ENCODE results near the gene ANAPC13. TPM values are rescaled to one million over a fixed set of nuclear protein-coding genes. Genes with fewer than 3 reads are reported as not detected.

Gene ANAPC13
- total and polyA plus RNA-seq, 2 experiments from 2014 or later, result 108 to 197 TPM

- peaks cover 44% of the 10 kb centered on the region for H3K4me1 ChIP-seq (ENCODE audit: insufficient read depth)
- peak overlapping the region; percentile 54 for H3K9ac ChIP-seq
- no peaks in the 10 kb centered on the region for H3K79me2 ChIP-seq (ENCODE audit: insufficient read depth)
- peak overlapping the region; percentile 70 for H3K27ac ChIP-seq
- peak; percentile 87 for DNase-seq
- no peaks in the 10 kb centered on the region for H3K9me3 ChIP-seq (ENCODE audit: low read depth)
- H3K27me3 ChIP-seq (replicated peaks; ENCODE audit: insufficient read depth), result no peaks in the 10 kb centered on the region
- no peak overlapping the region for H3K4me3 ChIP-seq
- H4K20me1 ChIP-seq (ENCODE audit: insufficient read depth), result no peaks in the 10 kb centered on the region
- H3K4me2 ChIP-seq (ENCODE audit: unreplicated experiment), result peak overlapping the region; percentile 28
- H3K36me3 ChIP-seq (ENCODE audit: low read depth), result no peaks in the 10 kb centered on the region
- WGBS, 2 experiments (ENCODE audit: low coverage in 1 of 2, low lambda C conversion rate in 2 of 2, missing lambda C conversion rate in 2 of 2), result 0 to 2% methylated on average over 3 of the region's 3 CpGs
- in situ Hi-C loops (cut with MboI), result no loop called here
- TF ChIP-seq EZH2phosphoT487 (IDR thresholded peaks at IDR 0.05; ENCODE audit: insufficient read depth, low read depth) (no peak), EZH2 (IDR thresholded peaks at IDR 0.05; ENCODE audit: insufficient read depth, poor library complexity, severe bottlenecking) (no peak)
- peaks cover 31% of the 10 kb centered on the region for H3F3A ChIP-seq (ENCODE audit: insufficient read depth)
- no peaks in the 10 kb centered on the region for H3K9me2 ChIP-seq (ENCODE audit: insufficient read depth)
- H2AFZ ChIP-seq, result no peak overlapping the region
These were observed 39.0 kb downstream of the ANAPC13 start for GRCh38 chr3:134446800-134447199.

- in situ Hi-C loops (cut with MboI), result no loop called here
- no peaks in the 10 kb centered on the region for H3K9me2 ChIP-seq (ENCODE audit: insufficient read depth)
- H3F3A ChIP-seq (ENCODE audit: insufficient read depth), result peaks cover 31% of the 10 kb centered on the region
- no peak overlapping the region for H3K4me2 ChIP-seq (ENCODE audit: unreplicated experiment)
- no peaks in the 10 kb centered on the region for H3K27me3 ChIP-seq (replicated peaks; ENCODE audit: insufficient read depth)
- H3K36me3 ChIP-seq (ENCODE audit: low read depth), result no peaks in the 10 kb centered on the region
- TF ChIP-seq EZH2 (IDR thresholded peaks at IDR 0.05; ENCODE audit: insufficient read depth, poor library complexity, severe bottlenecking) (no peak), EZH2phosphoT487 (IDR thresholded peaks at IDR 0.05; ENCODE audit: insufficient read depth, low read depth) (no peak)
- no peaks in the 10 kb centered on the region for H3K79me2 ChIP-seq (ENCODE audit: insufficient read depth)
- H3K4me1 ChIP-seq (ENCODE audit: insufficient read depth), result peaks cover 39% of the 10 kb centered on the region
- H3K27ac ChIP-seq, result peak overlapping the region; percentile 70
- no peaks in the 10 kb centered on the region for H4K20me1 ChIP-seq (ENCODE audit: insufficient read depth)
- 4 to 13% methylated on average over 1 of the region's 1 CpG for WGBS, 2 experiments (ENCODE audit: low coverage in 1 of 2, low lambda C conversion rate in 2 of 2, missing lambda C conversion rate in 2 of 2)
- no peak overlapping the region for H3K4me3 ChIP-seq
- H3K9ac ChIP-seq, result peak overlapping the region; percentile 54
- H2AFZ ChIP-seq, result no peak overlapping the region
- peak; percentile 56 for DNase-seq
- H3K9me3 ChIP-seq (ENCODE audit: low read depth), result no peaks in the 10 kb centered on the region
These were observed 40.1 kb downstream of the ANAPC13 start for GRCh38 chr3:134445636-134446035.

GRCh38 chr3:134445095-134445494 is 40.7 kb downstream of the ANAPC13 start:
- H3K9ac ChIP-seq, result peak overlapping the region; percentile 54
- TF ChIP-seq EZH2phosphoT487 (IDR thresholded peaks at IDR 0.05; ENCODE audit: insufficient read depth, low read depth) (no peak), EZH2 (IDR thresholded peaks at IDR 0.05; ENCODE audit: insufficient read depth, poor library complexity, severe bottlenecking) (no peak)
- no peaks in the 10 kb centered on the region for H4K20me1 ChIP-seq (ENCODE audit: insufficient read depth)
- in situ Hi-C loops (cut with MboI), result no loop called here
- peak overlapping the region; percentile 70 for H3K27ac ChIP-seq
- H3K36me3 ChIP-seq (ENCODE audit: low read depth), result no peaks in the 10 kb centered on the region
- H3K9me2 ChIP-seq (ENCODE audit: insufficient read depth), result no peaks in the 10 kb centered on the region
- WGBS, 2 experiments (ENCODE audit: low coverage in 1 of 2, low lambda C conversion rate in 2 of 2, missing lambda C conversion rate in 2 of 2), result 100% methylated on average over 1 of the region's 1 CpG
- no peaks in the 10 kb centered on the region for H3K9me3 ChIP-seq (ENCODE audit: low read depth)
- H3K4me2 ChIP-seq (ENCODE audit: unreplicated experiment), result no peak overlapping the region
- no peaks in the 10 kb centered on the region for H3K79me2 ChIP-seq (ENCODE audit: insufficient read depth)
- H3F3A ChIP-seq (ENCODE audit: insufficient read depth), result peaks cover 31% of the 10 kb centered on the region
- H2AFZ ChIP-seq, result no peak overlapping the region
- DNase-seq, result no peak
- peaks cover 39% of the 10 kb centered on the region for H3K4me1 ChIP-seq (ENCODE audit: insufficient read depth)
- H3K4me3 ChIP-seq, result no peak overlapping the region
- no peaks in the 10 kb centered on the region for H3K27me3 ChIP-seq (replicated peaks; ENCODE audit: insufficient read depth)

GRCh38 chr3:134441821-134442220 is 44.0 kb downstream of the ANAPC13 start:
- no peak overlapping the region for H3K27ac ChIP-seq
- WGBS, 2 experiments (ENCODE audit: low coverage in 1 of 2, low lambda C conversion rate in 2 of 2, missing lambda C conversion rate in 2 of 2), result 69 to 92% methylated on average over 2 of the region's 2 CpGs
- H3K27me3 ChIP-seq (replicated peaks; ENCODE audit: insufficient read depth), result no peaks in the 10 kb centered on the region
- H3K79me2 ChIP-seq (ENCODE audit: insufficient read depth), result no peaks in the 10 kb centered on the region
- H3F3A ChIP-seq (ENCODE audit: insufficient read depth), result peaks cover 26% of the 10 kb centered on the region
- H3K9me3 ChIP-seq (ENCODE audit: low read depth), result no peaks in the 10 kb centered on the region
- H3K4me3 ChIP-seq, result no peak overlapping the region
- peaks cover 32% of the 10 kb centered on the region for H3K4me1 ChIP-seq (ENCODE audit: insufficient read depth)
- H4K20me1 ChIP-seq (ENCODE audit: insufficient read depth), result no peaks in the 10 kb centered on the region
- TF ChIP-seq EZH2 (IDR thresholded peaks at IDR 0.05; ENCODE audit: insufficient read depth, poor library complexity, severe bottlenecking) (no peak), EZH2phosphoT487 (IDR thresholded peaks at IDR 0.05; ENCODE audit: insufficient read depth, low read depth) (no peak)
- no peaks in the 10 kb centered on the region for H3K36me3 ChIP-seq (ENCODE audit: low read depth)
- H2AFZ ChIP-seq, result no peak overlapping the region
- no peak overlapping the region for H3K4me2 ChIP-seq (ENCODE audit: unreplicated experiment)
- in situ Hi-C loops (cut with MboI), result no loop called here
- H3K9me2 ChIP-seq (ENCODE audit: insufficient read depth), result no peaks in the 10 kb centered on the region
- no peak overlapping the region for H3K9ac ChIP-seq
- no peak for DNase-seq

- Histone ChIP-seq H3K9me2 (ENCODE audit: insufficient read depth) (no peaks in the 10 kb centered on the region), H3K9ac (no peak overlapping the region), H4K20me1 (ENCODE audit: insufficient read depth) (no peaks in the 10 kb centered on the region), H3K9me3 (ENCODE audit: low read depth) (no peaks in the 10 kb centered on the region), H3K27me3 (replicated peaks; ENCODE audit: insufficient read depth) (no peaks in the 10 kb centered on the region), H3K4me2 (ENCODE audit: unreplicated experiment) (no peak overlapping the region), H3F3A (ENCODE audit: insufficient read depth) (peaks cover 21% of the 10 kb centered on the region), H3K36me3 (ENCODE audit: low read depth) (no peaks in the 10 kb centered on the region), H3K27ac (no peak overlapping the region), H2AFZ (no peak overlapping the region), H3K4me3 (no peak overlapping the region), H3K4me1 (ENCODE audit: insufficient read depth) (peaks cover 27% of the 10 kb centered on the region), H3K79me2 (ENCODE audit: insufficient read depth) (no peaks in the 10 kb centered on the region)
- peak; percentile 31 for DNase-seq
- in situ Hi-C loops (cut with MboI), result no loop called here
- no peak for TF ChIP-seq EZH2 (IDR thresholded peaks at IDR 0.05; ENCODE audit: insufficient read depth, poor library complexity, severe bottlenecking)
- TF ChIP-seq EZH2phosphoT487 (IDR thresholded peaks at IDR 0.05; ENCODE audit: insufficient read depth, low read depth), result no peak
- WGBS, 2 experiments (ENCODE audit: low coverage in 1 of 2, low lambda C conversion rate in 2 of 2, missing lambda C conversion rate in 2 of 2), result 52 to 67% methylated on average over 1 of the region's 1 CpG
These were observed 44.5 kb downstream of the ANAPC13 start for GRCh38 chr3:134441321-134441720.
